Measurements from ENCODE around the gene MTCL1.

The MTCL1 gene

GRCh38 chr18:8705238-8705960, at the start of gene MTCL1:
MTCL1 (plus strand) TSS chr18:8705556; CDS start chr18:8705661, 105 bp downstream.
- DNase-seq (ENCODE audit: low read depth in 2 of 2): no peak

GRCh38 chr18:8656232-8656631, 49.1 kb upstream of the MTCL1 start:
- no peak for DNase-seq (ENCODE audit: low read depth in 2 of 2)

- no peak for DNase-seq (ENCODE audit: low read depth in 2 of 2)
These were observed 48.1 kb upstream of the MTCL1 start for GRCh38 chr18:8657050-8657820.

GRCh38 chr18:8657873-8658470, 47.4 kb upstream of the MTCL1 start:
- no peak for DNase-seq (ENCODE audit: low read depth in 2 of 2)

GRCh38 chr18:8658858-8659485, 46.4 kb upstream of the MTCL1 start:
- no peak for DNase-seq (ENCODE audit: low read depth in 2 of 2)

- DNase-seq (ENCODE audit: low read depth in 2 of 2): no peak
These were observed 45.6 kb upstream of the MTCL1 start for GRCh38 chr18:8659609-8660242.

- no peak for DNase-seq (ENCODE audit: low read depth in 2 of 2)
These were observed 45.0 kb upstream of the MTCL1 start for GRCh38 chr18:8660316-8660715.

- DNase-seq (ENCODE audit: low read depth in 2 of 2): no peak
These were observed 43.4 kb upstream of the MTCL1 start for GRCh38 chr18:8661754-8662559.

- no peak for DNase-seq (ENCODE audit: low read depth in 2 of 2)
These were observed 42.6 kb upstream of the MTCL1 start for GRCh38 chr18:8662560-8663255.

- DNase-seq (ENCODE audit: low read depth in 2 of 2): no peak
These were observed 37.5 kb upstream of the MTCL1 start for GRCh38 chr18:8667846-8668245.

- no peak for DNase-seq (ENCODE audit: low read depth in 2 of 2)
These were observed 37.0 kb upstream of the MTCL1 start for GRCh38 chr18:8668381-8668780.

GRCh38 chr18:8669571-8669970, 35.8 kb upstream of the MTCL1 start:
- no peak for DNase-seq (ENCODE audit: low read depth in 2 of 2)

- no peak for DNase-seq (ENCODE audit: low read depth in 2 of 2)
These were observed 31.8 kb upstream of the MTCL1 start for GRCh38 chr18:8673256-8674209.

- no peak for DNase-seq (ENCODE audit: low read depth in 2 of 2)
These were observed 30.3 kb upstream of the MTCL1 start for GRCh38 chr18:8675057-8675456.

- no peak for DNase-seq (ENCODE audit: low read depth in 2 of 2)
These were observed 24.2 kb upstream of the MTCL1 start for GRCh38 chr18:8681196-8681595.

GRCh38 chr18:8684577-8684976, 20.8 kb upstream of the MTCL1 start:
- DNase-seq (ENCODE audit: low read depth in 2 of 2): no peak

GRCh38 chr18:8685141-8685913, 20.0 kb upstream of the MTCL1 start:
- no peak for DNase-seq (ENCODE audit: low read depth in 2 of 2)

- no peak for DNase-seq (ENCODE audit: low read depth in 2 of 2)
These were observed 19.5 kb upstream of the MTCL1 start for GRCh38 chr18:8685914-8686216.

- DNase-seq (ENCODE audit: low read depth in 2 of 2): no peak
These were observed 18.7 kb upstream of the MTCL1 start for GRCh38 chr18:8686611-8687010.
